HCT116 (cell line): ENCODE results near the gene RPS6KC1. TPM values are rescaled to one million over a fixed set of nuclear protein-coding genes. Genes with fewer than 3 reads are reported as not detected.

Experiments
- ATAC-seq: fragments of 200-7000 bp; cut with Tn5 transposase; 2 replicates; pipeline ENCODE4 v1.9.1; 2020; ENCODE audit warnings: mild to moderate bottlenecking, moderate library complexity
- BruUV-seq: library from RNA; stranded (reverse); fragments of 400-500 nt; replicated peaks from 2 replicates; lab custom pipeline; 2021; lab: Mats Ljungman, UMichigan
- CTCF ChIA-PET: fragments of 300-600 bp; sonication (Branson Sonifier 250); formaldehyde crosslinking; loops from one replicate; lab custom pipeline; 2021; ENCODE audit warnings: antibody characterized with exemption; lab: Charles Lee
- POLR2A ChIA-PET: fragments of 300-600, 350-600 bp; sonication (Branson Sonifier 250); formaldehyde crosslinking; loops from one replicate; lab custom pipeline; 2021; ENCODE audit warnings: antibody characterized with exemption; lab: Charles Lee
- RAD21 ChIA-PET, 2 experiments: fragments of 300-600 bp; sonication (Branson Sonifier 250); formaldehyde crosslinking; loops; one replicate each; lab custom pipeline; 2023; ENCODE audit warnings: low total read pairs in 2 of 2; ENCODE audit not compliant: uncharacterized antibody in 2 of 2, unreplicated experiment in 2 of 2, low non-redundant PET in 1 of 2; lab: Charles Lee
- DNase-seq: peaks from one replicate; pipeline ENCODE4 v3.0.0-alpha.2; 2010; ENCODE audit warnings: low read depth, low spot score
- H2AFZ ChIP-seq: fragments of 200-600 bp; shearing (Covaris generic), sonication (generic); 2 replicates; pipeline ENCODE4 v1.6.1; 2017; ENCODE audit warnings: low read depth, mixed run types, mixed read lengths, antibody characterized with exemption, low read length; ENCODE audit not compliant: poor library complexity, severe bottlenecking
- H3K27ac ChIP-seq: 2 replicates; pipeline ENCODE4 v1.5.1; 2012; ENCODE audit warnings: low read depth, low read length
- H3K27me3 ChIP-seq: fragments of 200-600 bp; sonication (generic); 2 replicates; pipeline ENCODE4 v1.6.1; 2016; ENCODE audit warnings: mixed run types, low read length, mixed read lengths; ENCODE audit not compliant: insufficient read depth
- H3K36me3 ChIP-seq, 2 experiments: fragments of 200-500 bp in 1 of 2; fragments of 200-600 bp in 1 of 2; sonication (Bioruptor generic) in 1 of 2; sonication (generic) in 1 of 2; 2 replicates each; pipeline versions ENCODE4 v1.5.1 to v1.6.1; 2014 to 2016; ENCODE audit warnings: low read length in 2 of 2, inconsistent platforms in 1 of 2, mixed read lengths in 1 of 2, mixed run types in 1 of 2; ENCODE audit not compliant: insufficient read depth in 2 of 2, control insufficient read depth in 1 of 2
- H3K4me1 ChIP-seq, 2 experiments: fragments of 200-600 bp in 1 of 2; sonication (generic) in 1 of 2; 2 replicates each; pipeline versions ENCODE4 v1.5.1 to v1.6.1; 2012 to 2017; ENCODE audit warnings: low read length in 2 of 2, inconsistent platforms in 1 of 2, mild to moderate bottlenecking in 1 of 2, mixed read lengths in 1 of 2, mixed run types in 1 of 2, moderate library complexity in 1 of 2; ENCODE audit not compliant: insufficient read depth in 2 of 2, control insufficient read depth in 1 of 2
- H3K4me2 ChIP-seq: fragments of 200-600 bp; sonication (generic); 2 replicates; pipeline ENCODE4 v1.6.1; 2017; ENCODE audit warnings: mixed run types, low read length, mixed read lengths
- H3K4me3 ChIP-seq, 2 experiments: fragments of 200-600 bp in 1 of 2; sonication (generic) in 1 of 2; replicated peaks in 1 of 2; 2 replicates each; pipeline ENCODE4 v1.5.1; 2011 to 2016; ENCODE audit warnings: low read length in 2 of 2, control low read depth in 1 of 2, low read depth in 1 of 2, mild to moderate bottlenecking in 1 of 2, mixed read lengths in 1 of 2, mixed run types in 1 of 2
- H3K79me2 ChIP-seq: fragments of 200-600 bp; sonication (generic); 2 replicates; pipeline ENCODE4 v1.6.1; 2017; ENCODE audit warnings: mild to moderate bottlenecking, mixed run types, low read length, moderate library complexity, mixed read lengths; ENCODE audit not compliant: insufficient read depth
- H3K9ac ChIP-seq: fragments of 200-600 bp; sonication (generic); 2 replicates; pipeline ENCODE4 v1.6.1; 2016; ENCODE audit warnings: low read length, mixed read lengths
- H3K9me2 ChIP-seq: fragments of 200-600 bp; sonication (generic), shearing (Covaris generic); 2 replicates; pipeline ENCODE4 v1.6.1; 2017; ENCODE audit warnings: mixed run types, mild to moderate bottlenecking, moderate library complexity; ENCODE audit not compliant: insufficient read depth
- H3K9me3 ChIP-seq, 2 experiments: fragments of 200-500 bp in 1 of 2; fragments of 200-600 bp in 1 of 2; sonication (Bioruptor generic) in 1 of 2; sonication (generic) in 1 of 2; 2 replicates each; pipeline ENCODE4 v1.6.1; 2014 to 2017; ENCODE audit warnings: low read length in 2 of 2, mixed read lengths in 2 of 2, inconsistent platforms in 1 of 2, low read depth in 1 of 2, mild to moderate bottlenecking in 1 of 2, mixed run types in 1 of 2, moderate library complexity in 1 of 2; ENCODE audit not compliant: control insufficient read depth in 1 of 2, insufficient read depth in 1 of 2
- H4K20me1 ChIP-seq: fragments of 200-600 bp; sonication (generic), shearing (Covaris generic); 2 replicates; pipeline ENCODE4 v1.6.1; 2017; ENCODE audit warnings: mixed run types, mild to moderate bottlenecking, moderate library complexity; ENCODE audit not compliant: insufficient read depth
- ELF1 ChIP-seq: IDR thresholded peaks from 2 replicates; pipeline ENCODE4 v1.6.1; 2012; ENCODE audit warnings: low read depth, borderline replicate concordance
- FOSL1 ChIP-seq: IDR thresholded peaks from 2 replicates; pipeline ENCODE4 v1.6.1; 2012; ENCODE audit warnings: low read depth
- JUND ChIP-seq: IDR thresholded peaks from 2 replicates; pipeline ENCODE4 v1.6.1; 2012
- POLR2AphosphoS5 ChIP-seq: IDR thresholded peaks from 2 replicates; pipeline ENCODE4 v1.6.1; 2011; ENCODE audit warnings: mild to moderate bottlenecking, low read depth, low read length, moderate library complexity
- RAD21 ChIP-seq: IDR thresholded peaks from 2 replicates; pipeline ENCODE4 v1.6.1; 2012; ENCODE audit warnings: low read depth, mild to moderate bottlenecking
- SP1 ChIP-seq: IDR thresholded peaks from 2 replicates; pipeline ENCODE4 v1.6.1; 2012; ENCODE audit warnings: low read depth
- SRF ChIP-seq: IDR thresholded peaks from 2 replicates; pipeline ENCODE4 v1.6.1; 2012; ENCODE audit warnings: low read depth
- YY1 ChIP-seq: IDR thresholded peaks from 2 replicates; pipeline ENCODE4 v1.6.1; 2011; ENCODE audit warnings: low read length, low read depth, moderate library complexity, mild to moderate bottlenecking; ENCODE audit not compliant: insufficient replicate concordance; ENCODE audit errors: extremely low read depth
- ZNF274 ChIP-seq: fragments of 200-500 bp; sonication (Bioruptor generic); IDR thresholded peaks from 2 replicates; pipeline ENCODE4 v1.6.1; 2014; ENCODE audit warnings: mild to moderate bottlenecking, low read depth, low read length, inconsistent platforms
- intact Hi-C: fragments of 100-400 bp; cut with micrococcal nuclease; formaldehyde crosslinking; loops from 2 replicates; pipeline ENCODE4 v1.10.0; 2022
- total RNA-seq: library from RNA; stranded (reverse); gene quantifications from one replicate; pipeline ENCODE4 v1.2.1, GENCODE V29; 2021; ENCODE audit not compliant: unreplicated experiment
- TF ChIP-seq, protein P1 (sequence below), 3 experiments: fragments of 200-600 bp in 1 of 3; sonication (generic) in 1 of 3; IDR thresholded peaks in 2 of 3; conservative IDR thresholded peaks in 1 of 3; 2 replicates each; pipeline ENCODE4 v1.5.1; 2012 to 2017; ENCODE audit warnings: low read depth in 2 of 3, low read length in 2 of 3, antibody characterized with exemption in 1 of 3, borderline replicate concordance in 1 of 3, control low read depth in 1 of 3, mild to moderate bottlenecking in 1 of 3, mixed read lengths in 1 of 3, mixed run types in 1 of 3, moderate library complexity in 1 of 3; ENCODE audit not compliant: insufficient read depth in 1 of 3

The RPS6KC1 gene
- total RNA-seq, 1 experiment from 2014 or later, result 15.9 TPM

DNA sequence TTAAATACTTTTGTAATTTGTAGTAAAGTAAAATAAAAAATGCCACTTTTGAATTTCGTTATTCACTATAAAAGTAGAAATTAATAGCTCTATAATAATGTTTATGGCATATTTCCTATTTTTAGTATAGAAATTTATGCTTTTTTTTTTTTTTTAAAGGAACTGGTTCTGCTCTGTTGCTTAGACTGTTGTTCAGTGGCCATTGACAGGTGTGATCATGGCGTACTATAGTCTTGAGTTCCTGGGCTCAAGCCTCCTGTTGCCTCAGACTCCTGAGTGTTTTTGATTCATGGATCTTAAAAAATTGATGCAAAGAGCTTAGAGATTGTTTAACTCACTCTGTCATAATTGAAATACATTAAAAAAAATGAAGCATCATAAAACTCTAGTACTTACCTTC lies 53.6 kb downstream of the RPS6KC1 start:
- H3K9me2 ChIP-seq, result no peaks in the 10 kb centered on the region
- no peak overlapping the region for H3K9ac ChIP-seq
- no peaks in the 10 kb centered on the region for H4K20me1 ChIP-seq
- CTCF ChIA-PET, result no interaction called here
- RAD21 ChIA-PET, result no interaction called here
- BruUV-seq, result no TSS peak
- H3K4me2 ChIP-seq, result no peak overlapping the region
- DNase-seq, result no peak
- POLR2A ChIA-PET, result no interaction called here
- H3K27ac ChIP-seq, result no peak overlapping the region
- no peak overlapping the region for H3K4me3 ChIP-seq
- TF ChIP-seq, protein P1, sequence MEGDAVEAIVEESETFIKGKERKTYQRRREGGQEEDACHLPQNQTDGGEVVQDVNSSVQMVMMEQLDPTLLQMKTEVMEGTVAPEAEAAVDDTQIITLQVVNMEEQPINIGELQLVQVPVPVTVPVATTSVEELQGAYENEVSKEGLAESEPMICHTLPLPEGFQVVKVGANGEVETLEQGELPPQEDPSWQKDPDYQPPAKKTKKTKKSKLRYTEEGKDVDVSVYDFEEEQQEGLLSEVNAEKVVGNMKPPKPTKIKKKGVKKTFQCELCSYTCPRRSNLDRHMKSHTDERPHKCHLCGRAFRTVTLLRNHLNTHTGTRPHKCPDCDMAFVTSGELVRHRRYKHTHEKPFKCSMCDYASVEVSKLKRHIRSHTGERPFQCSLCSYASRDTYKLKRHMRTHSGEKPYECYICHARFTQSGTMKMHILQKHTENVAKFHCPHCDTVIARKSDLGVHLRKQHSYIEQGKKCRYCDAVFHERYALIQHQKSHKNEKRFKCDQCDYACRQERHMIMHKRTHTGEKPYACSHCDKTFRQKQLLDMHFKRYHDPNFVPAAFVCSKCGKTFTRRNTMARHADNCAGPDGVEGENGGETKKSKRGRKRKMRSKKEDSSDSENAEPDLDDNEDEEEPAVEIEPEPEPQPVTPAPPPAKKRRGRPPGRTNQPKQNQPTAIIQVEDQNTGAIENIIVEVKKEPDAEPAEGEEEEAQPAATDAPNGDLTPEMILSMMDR (IDR thresholded peaks at IDR 0.05 in 2 of 3, conservative IDR thresholded peaks at IDR 0.05 in 1 of 3; ENCODE audit: borderline replicate concordance in 1 of 3, insufficient read depth in 1 of 3, low read depth in 2 of 3, low read length in 2 of 3), result no peak
- TF ChIP-seq ELF1, result no peak
- no peak for TF ChIP-seq SRF
- no peak for TF ChIP-seq JUND
- no peak for TF ChIP-seq ZNF274
- no peak for TF ChIP-seq POLR2AphosphoS5
- TF ChIP-seq SP1, result no peak
- no peak for TF ChIP-seq YY1
- TF ChIP-seq RAD21, result no peak
- TF ChIP-seq, all 23 proteins: peak for 0
- H3K36me3 ChIP-seq, result no peaks in the 10 kb centered on the region
- H3K79me2 ChIP-seq, result no peaks in the 10 kb centered on the region
- no peaks in the 10 kb centered on the region for H3K27me3 ChIP-seq
- intact Hi-C loops, result no loop called here
- H2AFZ ChIP-seq, result no peak overlapping the region
- no peaks in the 10 kb centered on the region for H3K9me3 ChIP-seq
- peaks cover 0 to 2% of the 10 kb centered on the region in 2 experiments; a peak in 2 of 4 replicates for H3K4me1 ChIP-seq
- ATAC-seq, result no peak

DNA sequence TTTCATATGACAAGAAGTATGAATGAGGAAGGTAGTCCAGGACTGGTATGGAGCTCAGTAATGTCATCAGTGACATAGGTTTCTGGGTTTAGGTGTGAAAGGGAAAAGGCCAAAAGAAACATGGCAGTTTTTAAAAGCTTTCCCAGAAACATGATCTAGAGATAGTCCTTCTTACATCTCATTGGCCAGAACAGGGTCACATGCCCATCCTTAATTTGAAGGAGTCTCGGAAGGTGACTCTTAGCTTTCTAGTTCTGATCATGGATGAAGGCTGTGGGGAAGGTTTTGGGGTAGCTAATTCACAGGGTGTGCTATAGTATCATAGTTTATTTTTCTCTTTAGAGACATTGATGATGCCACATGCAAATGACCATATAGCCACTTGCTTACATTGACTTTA lies 55.3 kb downstream of the RPS6KC1 start:
- no peaks in the 10 kb centered on the region for H3K36me3 ChIP-seq
- no peaks in the 10 kb centered on the region for H4K20me1 ChIP-seq
- RAD21 ChIA-PET, result no interaction called here
- no peak overlapping the region for H3K4me3 ChIP-seq
- ATAC-seq (no peak), DNase-seq (no peak)
- H3K4me2 ChIP-seq, result no peak overlapping the region
- POLR2A ChIA-PET, result no interaction called here
- H3K4me1 ChIP-seq, result peaks cover 6 to 8% of the 10 kb centered on the region in 2 experiments; a peak in 2 of 4 replicates
- H3K27me3 ChIP-seq, result no peaks in the 10 kb centered on the region
- no peaks in the 10 kb centered on the region for H3K9me3 ChIP-seq
- no peak overlapping the region for H2AFZ ChIP-seq
- CTCF ChIA-PET, result no interaction called here
- H3K9me2 ChIP-seq, result no peaks in the 10 kb centered on the region
- TF ChIP-seq FOSL1 (no peak), JUND (no peak), ZNF274 (no peak), YY1 (no peak)
- no peak overlapping the region for H3K27ac ChIP-seq
- no peak overlapping the region for H3K9ac ChIP-seq
- no peaks in the 10 kb centered on the region for H3K79me2 ChIP-seq
- intact Hi-C loops, result no loop called here
- BruUV-seq, result no TSS peak
